Astrocyte of the cerebellum (primary cell): ENCODE measurements around the gene KCNN2.

Experiments
- DNase-seq: peaks from one replicate; pipeline ENCODE4 v3.0.0-alpha.2; 2011; ENCODE audit warnings: low read depth
- H3K4me3 ChIP-seq: 2 replicates; pipeline ENCODE4 v1.5.1; 2011; ENCODE audit warnings: mild to moderate bottlenecking, low read depth, low read length, moderate library complexity
- CTCF ChIP-seq: IDR thresholded peaks from 2 replicates; pipeline ENCODE4 v1.5.1; 2012; ENCODE audit warnings: low read length, low read depth, moderate library complexity, mild to moderate bottlenecking; ENCODE audit errors: missing control alignments
- in situ Hi-C: cut with HindIII; loops from 2 replicates; pipeline ENCODE4 v1.10.0; 2017; ENCODE audit warnings: low sequenced_read_pairs

The KCNN2 gene

GRCh38 chr5:114504560-114504959 lies 142.7 kb downstream of the KCNN2 start:
- no peak for TF ChIP-seq CTCF
- no peak overlapping the region for H3K4me3 ChIP-seq
- in situ Hi-C loops, result no loop called here
- DNase-seq, result no peak

GRCh38 chr5:114524221-114524620 lies 162.4 kb downstream of the KCNN2 start:
- TF ChIP-seq CTCF, result no peak
- in situ Hi-C loops, result no loop called here
- no peak for DNase-seq
- no peak overlapping the region for H3K4me3 ChIP-seq

GRCh38 chr5:114544561-114544960 lies 182.7 kb downstream of the KCNN2 start:
- no peak for DNase-seq
- no peak overlapping the region for H3K4me3 ChIP-seq
- in situ Hi-C loops, result no loop called here
- no peak for TF ChIP-seq CTCF
